Measurements from ENCODE around the gene SLC26A11.
A peak's percentile ranks its signal among the peaks of the same experiment; 100 is the strongest.

The SLC26A11 gene

DNA sequence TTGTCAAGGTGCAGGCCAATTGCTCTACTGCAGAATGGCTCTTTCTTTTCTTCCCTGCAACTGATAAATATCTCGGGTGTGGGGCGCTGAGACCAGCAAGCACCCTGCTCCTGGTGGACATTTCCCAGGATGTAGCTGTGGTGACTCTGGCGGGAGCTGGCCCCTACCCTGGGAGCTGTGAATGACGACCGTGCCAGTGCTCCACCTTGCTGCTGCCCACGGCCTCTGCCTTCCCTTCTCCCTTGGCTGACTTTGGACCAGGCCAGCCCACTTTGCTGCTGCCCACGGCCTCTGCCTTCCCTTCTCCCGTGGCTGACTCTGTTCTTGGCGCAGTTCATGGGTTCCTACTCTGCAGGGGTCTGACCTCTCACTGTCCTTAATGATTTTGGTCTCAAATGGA, 34.3 kb upstream of the SLC26A11 start:
- peaks cover 2% of the 10 kb centered on the region for H3K9me3 ChIP-seq (ENCODE audit: insufficient read depth, low read depth, low read length)
- H2BK5ac ChIP-seq (ENCODE audit: low read depth, low read length, poor library complexity) = no peak overlapping the region
- no peak overlapping the region for H2BK120ac ChIP-seq (ENCODE audit: insufficient read depth, low read length, poor library complexity)
- H3K14ac ChIP-seq (ENCODE audit: low read length) = no peak overlapping the region
- H3K36me3 ChIP-seq (ENCODE audit: control insufficient read depth in 1 of 2, insufficient read depth in 2 of 2, low read length in 2 of 2) = no peaks in the 10 kb centered on the region
- H3K79me2 ChIP-seq (ENCODE audit: control insufficient read depth, insufficient read depth, low read length, poor library complexity) = no peaks in the 10 kb centered on the region
- H2AFZ ChIP-seq (ENCODE audit: insufficient read depth, low read length, poor library complexity) = no peak overlapping the region
- no peaks in the 10 kb centered on the region for H3K27me3 ChIP-seq (ENCODE audit: insufficient read depth, low read length)
- no peak overlapping the region for H3K4ac ChIP-seq (ENCODE audit: low read depth, low read length)
- no peak overlapping the region for H2BK12ac ChIP-seq (ENCODE audit: low read length)
- H3K23ac ChIP-seq (ENCODE audit: low read length) = no peak overlapping the region
- H3K27ac ChIP-seq (ENCODE audit: low read depth, low read length) = no peak overlapping the region
- no peak overlapping the region for H3K4me2 ChIP-seq (ENCODE audit: low read length)
- H3K9ac ChIP-seq (ENCODE audit: low read length) = no peak overlapping the region
- H3K18ac ChIP-seq (ENCODE audit: low read length) = no peak overlapping the region
- no peak overlapping the region for H4K12ac ChIP-seq (ENCODE audit: low read depth, low read length)
- no peaks in the 10 kb centered on the region for H3K79me1 ChIP-seq (ENCODE audit: low read length)
- no CpG with 5 or more reads among the region's 9 CpGs for WGBS (ENCODE audit: extremely low coverage, insufficient coverage, insufficient read length)
- no peak overlapping the region for H3K4me3 ChIP-seq (ENCODE audit: low read depth, low read length)
- H4K8ac ChIP-seq (ENCODE audit: low read depth, low read length) = no peak overlapping the region
- no peak overlapping the region for H2AK5ac ChIP-seq (ENCODE audit: low read length)
- DNase-seq = no peak
- no peaks in the 10 kb centered on the region for H3K4me1 ChIP-seq (ENCODE audit: control insufficient read depth in 1 of 2, insufficient read depth in 2 of 2, low read length in 2 of 2)
- H4K91ac ChIP-seq (ENCODE audit: low read depth, low read length) = no peak overlapping the region

DNA sequence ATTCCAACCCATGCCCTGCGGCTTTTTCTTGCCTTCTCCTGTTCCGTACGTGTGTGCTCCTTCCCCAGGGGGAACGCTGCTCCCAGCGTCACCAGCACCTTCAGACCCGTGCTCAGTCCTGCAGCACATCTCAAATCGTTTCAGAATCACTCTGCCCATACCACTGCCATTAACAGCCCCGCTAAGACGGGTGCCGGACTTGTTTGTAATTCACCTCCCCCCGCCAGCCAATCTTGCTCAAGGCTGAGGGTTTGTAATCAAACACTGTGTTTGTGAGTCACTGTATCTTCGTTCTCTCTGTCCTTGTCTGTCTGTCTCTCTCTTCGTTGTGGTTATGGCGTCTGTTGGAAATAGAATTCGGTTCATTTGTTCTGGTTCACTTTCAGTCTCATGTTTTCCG, 33.1 kb upstream of the SLC26A11 start:
- Histone ChIP-seq H3K9me3 (ENCODE audit: insufficient read depth, low read depth, low read length) (peaks cover 2% of the 10 kb centered on the region), H3K4me3 (ENCODE audit: low read depth, low read length) (no peak overlapping the region), H3K36me3 (ENCODE audit: control insufficient read depth in 1 of 2, insufficient read depth in 2 of 2, low read length in 2 of 2) (no peaks in the 10 kb centered on the region), H2AK5ac (ENCODE audit: low read length) (no peak overlapping the region), H3K4me2 (ENCODE audit: low read length) (no peak overlapping the region), H3K4ac (ENCODE audit: low read depth, low read length) (no peak overlapping the region), H3K18ac (ENCODE audit: low read length) (no peak overlapping the region), H3K27ac (ENCODE audit: low read depth, low read length) (no peak overlapping the region), H4K12ac (ENCODE audit: low read depth, low read length) (no peak overlapping the region), H3K4me1 (ENCODE audit: control insufficient read depth in 1 of 2, insufficient read depth in 2 of 2, low read length in 2 of 2) (no peaks in the 10 kb centered on the region), H2BK12ac (ENCODE audit: low read length) (no peak overlapping the region), H3K23ac (ENCODE audit: low read length) (no peak overlapping the region), H3K79me1 (ENCODE audit: low read length) (no peaks in the 10 kb centered on the region), H3K27me3 (ENCODE audit: insufficient read depth, low read length) (no peaks in the 10 kb centered on the region), H2BK5ac (ENCODE audit: low read depth, low read length, poor library complexity) (no peak overlapping the region), H3K9ac (ENCODE audit: low read length) (no peak overlapping the region), H2BK120ac (ENCODE audit: insufficient read depth, low read length, poor library complexity) (no peak overlapping the region), H3K79me2 (ENCODE audit: control insufficient read depth, insufficient read depth, low read length, poor library complexity) (no peaks in the 10 kb centered on the region), H4K8ac (ENCODE audit: low read depth, low read length) (no peak overlapping the region), H4K91ac (ENCODE audit: low read depth, low read length) (no peak overlapping the region), H3K14ac (ENCODE audit: low read length) (no peak overlapping the region), H2AFZ (ENCODE audit: insufficient read depth, low read length, poor library complexity) (no peak overlapping the region)
- no CpG with 5 or more reads among the region's 16 CpGs for WGBS (ENCODE audit: extremely low coverage, insufficient coverage, insufficient read length)
- peak; percentile 66 to 72 for DNase-seq

DNA sequence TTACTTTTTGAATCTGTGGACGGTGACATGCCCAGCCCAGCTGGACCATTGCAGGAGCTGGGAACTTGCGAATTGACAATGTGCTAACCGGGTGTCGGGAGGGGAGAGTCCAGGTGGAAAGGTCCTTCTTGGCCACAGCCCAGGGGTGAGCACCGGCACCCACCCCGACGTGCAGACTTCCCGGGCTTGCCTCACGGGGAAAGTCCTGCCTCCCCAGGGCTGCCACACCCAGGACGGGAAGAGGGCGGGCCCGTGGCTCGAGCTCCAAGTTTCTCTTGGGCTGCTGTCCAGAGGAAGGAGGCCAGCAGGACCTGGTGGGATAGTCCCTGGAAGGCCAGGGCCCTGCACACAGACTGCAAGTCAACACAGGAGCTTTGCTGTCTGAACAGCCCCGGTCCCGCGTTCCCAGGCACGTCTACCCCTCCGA, 32.7 kb upstream of the SLC26A11 start:
- no peak overlapping the region for H3K27ac ChIP-seq (ENCODE audit: low read depth, low read length)
- no peaks in the 10 kb centered on the region for H3K27me3 ChIP-seq (ENCODE audit: insufficient read depth, low read length)
- H2BK5ac ChIP-seq (ENCODE audit: low read depth, low read length, poor library complexity) = no peak overlapping the region
- no peak overlapping the region for H4K12ac ChIP-seq (ENCODE audit: low read depth, low read length)
- no peak overlapping the region for H3K4me3 ChIP-seq (ENCODE audit: low read depth, low read length)
- H2AFZ ChIP-seq (ENCODE audit: insufficient read depth, low read length, poor library complexity) = no peak overlapping the region
- peaks cover 2% of the 10 kb centered on the region for H3K9me3 ChIP-seq (ENCODE audit: insufficient read depth, low read depth, low read length)
- H4K8ac ChIP-seq (ENCODE audit: low read depth, low read length) = no peak overlapping the region
- no peaks in the 10 kb centered on the region for H3K36me3 ChIP-seq (ENCODE audit: control insufficient read depth in 1 of 2, insufficient read depth in 2 of 2, low read length in 2 of 2)
- H2BK12ac ChIP-seq (ENCODE audit: low read length) = no peak overlapping the region
- H3K4me1 ChIP-seq (ENCODE audit: control insufficient read depth in 1 of 2, insufficient read depth in 2 of 2, low read length in 2 of 2) = no peaks in the 10 kb centered on the region
- no peak overlapping the region for H2BK120ac ChIP-seq (ENCODE audit: insufficient read depth, low read length, poor library complexity)
- H3K4me2 ChIP-seq (ENCODE audit: low read length) = no peak overlapping the region
- peak in 1 of 2 donors; percentile 28 for DNase-seq
- no peak overlapping the region for H3K23ac ChIP-seq (ENCODE audit: low read length)
- H3K79me2 ChIP-seq (ENCODE audit: control insufficient read depth, insufficient read depth, low read length, poor library complexity) = no peaks in the 10 kb centered on the region
- no peak overlapping the region for H3K14ac ChIP-seq (ENCODE audit: low read length)
- no peak overlapping the region for H2AK5ac ChIP-seq (ENCODE audit: low read length)
- no peak overlapping the region for H4K91ac ChIP-seq (ENCODE audit: low read depth, low read length)
- no CpG with 5 or more reads among the region's 18 CpGs for WGBS (ENCODE audit: extremely low coverage, insufficient coverage, insufficient read length)
- no peak overlapping the region for H3K9ac ChIP-seq (ENCODE audit: low read length)
- no peak overlapping the region for H3K18ac ChIP-seq (ENCODE audit: low read length)
- H3K79me1 ChIP-seq (ENCODE audit: low read length) = no peaks in the 10 kb centered on the region
- H3K4ac ChIP-seq (ENCODE audit: low read depth, low read length) = no peak overlapping the region

DNA sequence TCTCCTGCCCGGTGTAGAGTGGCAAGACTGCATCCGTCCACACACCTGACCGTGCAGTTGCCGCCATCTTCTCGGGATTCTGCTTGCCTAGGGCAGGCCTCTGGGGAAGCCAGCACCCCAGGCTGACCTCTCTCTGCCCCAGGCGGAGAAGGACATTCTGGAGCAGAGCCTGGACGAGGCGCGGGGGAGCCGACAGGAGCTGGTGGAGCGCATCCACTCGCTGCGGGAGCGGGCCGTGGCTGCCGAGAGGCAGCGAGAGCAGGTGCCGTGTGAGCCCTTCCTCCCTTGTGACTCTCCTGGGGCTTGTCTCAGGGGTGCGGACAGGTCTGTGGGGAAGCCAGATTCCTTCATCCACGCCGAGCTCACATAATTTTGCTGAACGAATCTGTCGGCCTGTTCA, 30.6 kb upstream of the SLC26A11 start:
- no peak overlapping the region for H2BK12ac ChIP-seq (ENCODE audit: low read length)
- no peak overlapping the region for H3K4me3 ChIP-seq (ENCODE audit: low read depth, low read length)
- no peak overlapping the region for H2BK120ac ChIP-seq (ENCODE audit: insufficient read depth, low read length, poor library complexity)
- no peaks in the 10 kb centered on the region for H3K79me1 ChIP-seq (ENCODE audit: low read length)
- H3K9me3 ChIP-seq (ENCODE audit: insufficient read depth, low read depth, low read length) = peaks cover 2% of the 10 kb centered on the region
- no peak overlapping the region for H3K18ac ChIP-seq (ENCODE audit: low read length)
- H4K8ac ChIP-seq (ENCODE audit: low read depth, low read length) = no peak overlapping the region
- H3K27ac ChIP-seq (ENCODE audit: low read depth, low read length) = no peak overlapping the region
- H3K27me3 ChIP-seq (ENCODE audit: insufficient read depth, low read length) = no peaks in the 10 kb centered on the region
- no peak overlapping the region for H3K4me2 ChIP-seq (ENCODE audit: low read length)
- no peak overlapping the region for H3K23ac ChIP-seq (ENCODE audit: low read length)
- no peak overlapping the region for H3K9ac ChIP-seq (ENCODE audit: low read length)
- no peaks in the 10 kb centered on the region for H3K36me3 ChIP-seq (ENCODE audit: control insufficient read depth in 1 of 2, insufficient read depth in 2 of 2, low read length in 2 of 2)
- H3K79me2 ChIP-seq (ENCODE audit: control insufficient read depth, insufficient read depth, low read length, poor library complexity) = no peaks in the 10 kb centered on the region
- no peak overlapping the region for H4K12ac ChIP-seq (ENCODE audit: low read depth, low read length)
- H4K91ac ChIP-seq (ENCODE audit: low read depth, low read length) = no peak overlapping the region
- H3K4me1 ChIP-seq (ENCODE audit: control insufficient read depth in 1 of 2, insufficient read depth in 2 of 2, low read length in 2 of 2) = no peaks in the 10 kb centered on the region
- H3K14ac ChIP-seq (ENCODE audit: low read length) = no peak overlapping the region
- H2AFZ ChIP-seq (ENCODE audit: insufficient read depth, low read length, poor library complexity) = no peak overlapping the region
- no peak overlapping the region for H2BK5ac ChIP-seq (ENCODE audit: low read depth, low read length, poor library complexity)
- WGBS (ENCODE audit: extremely low coverage, insufficient coverage, insufficient read length) = no CpG with 5 or more reads among the region's 23 CpGs
- no peak for DNase-seq
- H3K4ac ChIP-seq (ENCODE audit: low read depth, low read length) = no peak overlapping the region
- no peak overlapping the region for H2AK5ac ChIP-seq (ENCODE audit: low read length)
